ENCODE results near the gene RGS16.

DNA sequence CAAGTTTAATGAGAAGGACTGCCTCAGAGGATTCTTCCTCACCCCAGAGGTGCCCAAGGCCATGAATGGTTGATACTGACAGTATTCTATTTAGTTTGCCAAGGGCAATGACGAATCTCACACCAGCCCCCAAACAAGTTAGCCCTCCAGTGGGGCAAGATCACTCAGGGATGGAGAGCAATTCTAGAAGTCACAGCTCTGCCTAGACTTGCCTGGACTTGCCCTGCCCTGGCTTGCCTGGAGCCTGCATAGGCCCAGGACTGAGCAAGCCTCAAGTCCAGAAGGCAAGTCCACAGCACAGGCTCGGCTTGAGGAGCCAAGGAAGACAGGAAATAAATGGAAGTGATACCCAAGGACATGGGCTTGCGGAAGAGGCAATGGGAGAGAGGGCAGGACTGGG, 39.5 kb upstream of the RGS16 start:
- TF ChIP-seq, protein P1, sequence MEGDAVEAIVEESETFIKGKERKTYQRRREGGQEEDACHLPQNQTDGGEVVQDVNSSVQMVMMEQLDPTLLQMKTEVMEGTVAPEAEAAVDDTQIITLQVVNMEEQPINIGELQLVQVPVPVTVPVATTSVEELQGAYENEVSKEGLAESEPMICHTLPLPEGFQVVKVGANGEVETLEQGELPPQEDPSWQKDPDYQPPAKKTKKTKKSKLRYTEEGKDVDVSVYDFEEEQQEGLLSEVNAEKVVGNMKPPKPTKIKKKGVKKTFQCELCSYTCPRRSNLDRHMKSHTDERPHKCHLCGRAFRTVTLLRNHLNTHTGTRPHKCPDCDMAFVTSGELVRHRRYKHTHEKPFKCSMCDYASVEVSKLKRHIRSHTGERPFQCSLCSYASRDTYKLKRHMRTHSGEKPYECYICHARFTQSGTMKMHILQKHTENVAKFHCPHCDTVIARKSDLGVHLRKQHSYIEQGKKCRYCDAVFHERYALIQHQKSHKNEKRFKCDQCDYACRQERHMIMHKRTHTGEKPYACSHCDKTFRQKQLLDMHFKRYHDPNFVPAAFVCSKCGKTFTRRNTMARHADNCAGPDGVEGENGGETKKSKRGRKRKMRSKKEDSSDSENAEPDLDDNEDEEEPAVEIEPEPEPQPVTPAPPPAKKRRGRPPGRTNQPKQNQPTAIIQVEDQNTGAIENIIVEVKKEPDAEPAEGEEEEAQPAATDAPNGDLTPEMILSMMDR (IDR thresholded peaks at IDR 0.05): no peak
- TF ChIP-seq EZH2 (IDR thresholded peaks at IDR 0.05; ENCODE audit: borderline replicate concordance, insufficient read depth, low read depth, low read length, poor library complexity, severe bottlenecking): no peak
